Measurements from ENCODE around the gene MSANTD4.

- TF ChIP-seq CTCF (IDR thresholded peaks at IDR 0.05) (no peak), POLR2A (IDR thresholded peaks at IDR 0.05) (no peak), POLR2AphosphoS5 (IDR thresholded peaks at IDR 0.05) (no peak)
Observed at GRCh38 chr11:106063009-106063408, 41.0 kb upstream of the MSANTD4 start.

Data from prostate gland (tissue), 2 donors.